ENCODE results near the gene BEST2. TPM values are rescaled to one million over a fixed set of nuclear protein-coding genes. Genes with fewer than 3 reads are reported as not detected.

BEST2 gene
- total RNA-seq, 1 experiment from 2014 or later, result not detected

DNA sequence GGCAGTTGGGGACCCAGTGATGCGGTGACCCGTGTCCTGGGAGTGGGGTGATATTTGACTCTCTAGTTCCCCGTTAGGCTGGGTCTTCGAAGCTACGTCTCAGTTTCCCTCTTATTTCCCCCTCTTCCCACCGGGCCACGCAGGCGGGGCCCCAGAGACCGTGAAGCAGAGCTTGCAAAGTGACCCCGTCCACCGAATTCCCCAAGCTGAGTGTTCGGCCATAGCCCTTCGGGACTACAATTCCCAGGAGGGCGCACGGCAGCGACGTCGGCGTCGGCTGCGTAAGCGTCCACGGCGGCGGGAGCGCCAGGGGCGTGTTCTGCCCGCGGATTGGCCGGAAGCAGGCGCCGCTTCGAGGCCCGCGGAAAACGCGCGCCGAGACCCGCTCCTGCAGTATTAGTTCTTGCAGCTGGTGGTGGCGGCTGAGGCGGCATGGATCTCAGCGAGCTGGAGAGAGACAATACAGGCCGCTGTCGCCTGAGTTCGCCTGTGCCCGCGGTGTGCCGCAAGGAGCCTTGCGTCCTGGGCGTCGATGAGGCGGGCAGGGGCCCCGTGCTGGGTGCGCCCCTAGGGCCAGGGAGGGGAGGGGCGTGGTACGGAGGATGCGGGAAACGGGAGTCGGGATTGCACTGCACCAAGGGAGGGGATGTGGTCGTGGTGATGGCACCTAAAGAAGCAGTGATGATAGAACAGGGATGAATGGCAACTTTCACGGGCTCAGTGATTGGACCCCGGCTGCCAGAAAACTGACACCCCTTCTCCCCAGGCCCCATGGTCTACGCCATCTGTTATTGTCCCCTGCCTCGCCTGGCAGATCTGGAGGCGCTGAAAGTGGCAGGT is 54.9 kb downstream of the BEST2 start, which contains the start of gene RNASEH2A:
TSS of gene RNASEH2A (plus strand) at position 343 of the 840 bp plus-strand sequence. CDS start at position 433, 90 bp downstream.
- H3K9me2 ChIP-seq (replicated peaks; ENCODE audit: insufficient read depth, low read length), result no peaks in the 10 kb centered on the region
- H3K27me3 ChIP-seq (ENCODE audit: low read length), result no peaks in the 10 kb centered on the region
- no peaks in the 10 kb centered on the region for H3K36me3 ChIP-seq (ENCODE audit: insufficient read depth, low read length)
- H3K9ac ChIP-seq (ENCODE audit: low read length), result peak within 1 kb of the TSS; percentile 92
- peak within 1 kb of the TSS; percentile 65 for H3K27ac ChIP-seq (ENCODE audit: low read length)
- H3K4me2 ChIP-seq (ENCODE audit: low read depth, low read length, poor library complexity, severe bottlenecking), result peak within 1 kb of the TSS; percentile 84
- peaks cover 26% of the 10 kb centered on the region for H3K4me1 ChIP-seq (ENCODE audit: low read length)
- no peaks in the 10 kb centered on the region for H4K20me1 ChIP-seq (ENCODE audit: insufficient read depth, low read depth, low read length)
- H3K4me3 ChIP-seq (ENCODE audit: low read length), result peak within 1 kb of the TSS; percentile 74
- no peaks in the 10 kb centered on the region for H3K9me3 ChIP-seq (ENCODE audit: low read length)
- H3K79me2 ChIP-seq (ENCODE audit: low read length), result peaks cover 11% of the 10 kb centered on the region
- DNase-seq, result peak; percentile 97
- peak within 1 kb of the TSS; percentile 96; the same call in 1 of the 2 replicates for H2AFZ ChIP-seq (ENCODE audit: low read length)

Small RNA genes within 50 kb of the gene (small RNA-seq; reads per million reads assigned to genes)
- gene MIR5684 (not detected), gene SNORD41 (14.2 reads per million, percentile 94 among the genes with 10 or more reads in this experiment)

Other genes with a start within 250 kb of the BEST2 start
- 7.3 and 9.4 TPM in 2 replicates for gene ZNF564, start 200.3 kb upstream of the BEST2 start, total RNA-seq (2014; rRNA removed; shearing (Covaris generic); ENCODE audit: low replicate concordance)
- 13.2 and 14.2 TPM in 2 replicates for gene ZNF490, start 141.0 kb upstream of the BEST2 start, total RNA-seq (2014; rRNA removed; shearing (Covaris generic); ENCODE audit: low replicate concordance)
- 14.4 and 21.4 TPM in 2 replicates for gene ZNF791, start 140.9 kb upstream of the BEST2 start, total RNA-seq (2014; rRNA removed; shearing (Covaris generic); ENCODE audit: low replicate concordance)
- 77.2 and 94.3 TPM in 2 replicates for gene MAN2B1, start 85.0 kb upstream of the BEST2 start, total RNA-seq (2014; rRNA removed; shearing (Covaris generic); ENCODE audit: low replicate concordance)
- gene WDR83, start 85.0 kb upstream of the BEST2 start, total RNA-seq (2014; rRNA removed; shearing (Covaris generic); ENCODE audit: low replicate concordance), result 13.3 and 16.5 TPM in 2 replicates
- gene DHPS, start 69.9 kb upstream of the BEST2 start, total RNA-seq (2014; rRNA removed; shearing (Covaris generic); ENCODE audit: low replicate concordance), result 62.2 and 90.8 TPM in 2 replicates
- not detected in 2 replicates for gene GNG14, start 63.8 kb upstream of the BEST2 start, total RNA-seq (2014; rRNA removed; shearing (Covaris generic); ENCODE audit: low replicate concordance)
- 2.1 and 12.8 TPM in 2 replicates for gene FBXW9, start 55.2 kb upstream of the BEST2 start, total RNA-seq (2014; rRNA removed; shearing (Covaris generic); ENCODE audit: low replicate concordance)
- gene TNPO2, start 27.9 kb upstream of the BEST2 start, total RNA-seq (2014; rRNA removed; shearing (Covaris generic); ENCODE audit: low replicate concordance), result 26.1 and 40.7 TPM in 2 replicates
- 147 and 332 TPM in 2 replicates for gene TRIR, start 17.1 kb upstream of the BEST2 start, total RNA-seq (2014; rRNA removed; shearing (Covaris generic); ENCODE audit: low replicate concordance)
- gene GET3, start 14.3 kb upstream of the BEST2 start, total RNA-seq (2014; rRNA removed; shearing (Covaris generic); ENCODE audit: low replicate concordance), result 42.3 and 78.0 TPM in 2 replicates
- gene HOOK2, start 23.8 kb downstream of the BEST2 start, total RNA-seq (2014; rRNA removed; shearing (Covaris generic); ENCODE audit: low replicate concordance), result 7.6 and 21.2 TPM in 2 replicates
- gene JUNB, start 39.7 kb downstream of the BEST2 start, total RNA-seq (2014; rRNA removed; shearing (Covaris generic); ENCODE audit: low replicate concordance), result 60.0 and 156 TPM in 2 replicates
- 372 and 566 TPM in 2 replicates for gene PRDX2, start 50.0 kb downstream of the BEST2 start, total RNA-seq (2014; rRNA removed; shearing (Covaris generic); ENCODE audit: low replicate concordance)
- gene THSD8, start 50.3 kb downstream of the BEST2 start, total RNA-seq (2014; rRNA removed; shearing (Covaris generic); ENCODE audit: low replicate concordance), result 9.0 TPM in 1 of 2 replicates, not detected in the other
- 37.8 and 48.4 TPM in 2 replicates for gene RNASEH2A, start 54.8 kb downstream of the BEST2 start, total RNA-seq (2014; rRNA removed; shearing (Covaris generic); ENCODE audit: low replicate concordance)
- gene RTBDN, start 82.8 kb downstream of the BEST2 start, total RNA-seq (2014; rRNA removed; shearing (Covaris generic); ENCODE audit: low replicate concordance), result not detected in 2 replicates
- 0.48 and 3.3 TPM in 2 replicates for gene MAST1, start 86.7 kb downstream of the BEST2 start, total RNA-seq (2014; rRNA removed; shearing (Covaris generic); ENCODE audit: low replicate concordance)
- gene DNASE2, start 129.7 kb downstream of the BEST2 start, total RNA-seq (2014; rRNA removed; shearing (Covaris generic); ENCODE audit: low replicate concordance), result 47.1 and 61.3 TPM in 2 replicates
- not detected in 2 replicates for gene KLF1, start 135.4 kb downstream of the BEST2 start, total RNA-seq (2014; rRNA removed; shearing (Covaris generic); ENCODE audit: low replicate concordance)
- gene GCDH, start 139.4 kb downstream of the BEST2 start, total RNA-seq (2014; rRNA removed; shearing (Covaris generic); ENCODE audit: low replicate concordance), result 24.9 and 32.8 TPM in 2 replicates
- 0.22 and 2.5 TPM in 2 replicates for gene SYCE2, start 167.5 kb downstream of the BEST2 start, total RNA-seq (2014; rRNA removed; shearing (Covaris generic); ENCODE audit: low replicate concordance)
- 59.7 and 92.6 TPM in 2 replicates for gene FARSA, start 181.9 kb downstream of the BEST2 start, total RNA-seq (2014; rRNA removed; shearing (Covaris generic); ENCODE audit: low replicate concordance)
- 547 and 681 TPM in 2 replicates for gene CALR, start 186.8 kb downstream of the BEST2 start, total RNA-seq (2014; rRNA removed; shearing (Covaris generic); ENCODE audit: low replicate concordance)
- 130 and 144 TPM in 2 replicates for gene RAD23A, start 194.1 kb downstream of the BEST2 start, total RNA-seq (2014; rRNA removed; shearing (Covaris generic); ENCODE audit: low replicate concordance)
- 23.2 and 66.6 TPM in 2 replicates for gene GADD45GIP1, start 205.4 kb downstream of the BEST2 start, total RNA-seq (2014; rRNA removed; shearing (Covaris generic); ENCODE audit: low replicate concordance)
- 0.52 TPM in 1 of 2 replicates, not detected in the other for gene DAND5, start 217.8 kb downstream of the BEST2 start, total RNA-seq (2014; rRNA removed; shearing (Covaris generic); ENCODE audit: low replicate concordance)
- 0.04 and 0.18 TPM in 2 replicates for gene NFIX, start 243.7 kb downstream of the BEST2 start, total RNA-seq (2014; rRNA removed; shearing (Covaris generic); ENCODE audit: low replicate concordance)